ENCODE results near the gene KATNAL2.
"Not testable (repeated sequence)": the region's sequence is repeated elsewhere in the genome, so short reads cannot be mapped to it uniquely, and the experiment has no call there.

KATNAL2 gene

GRCh38 chr18:46939998-46940571 lies 22.7 kb downstream of the KATNAL2 start:
- no peak for DNase-seq

- no peak for DNase-seq
Observed at GRCh38 chr18:46942646-46943045, 25.2 kb downstream of the KATNAL2 start.

- no peak for DNase-seq
Observed at GRCh38 chr18:46946656-46947282, 29.4 kb downstream of the KATNAL2 start.

- peak; percentile 54 for DNase-seq
Observed at GRCh38 chr18:46950064-46950656, 32.8 kb downstream of the KATNAL2 start.

GRCh38 chr18:46953195-46953594 lies 35.8 kb downstream of the KATNAL2 start:
- DNase-seq = no peak

GRCh38 chr18:46958209-46958608 lies 40.8 kb downstream of the KATNAL2 start:
- DNase-seq = no peak

GRCh38 chr18:46963656-46964578 lies 46.5 kb downstream of the KATNAL2 start:
- not testable (repeated sequence) for DNase-seq

GRCh38 chr18:46964579-46965293 lies 47.3 kb downstream of the KATNAL2 start:
- not testable (repeated sequence) for DNase-seq

- DNase-seq = not testable (repeated sequence)
Observed at GRCh38 chr18:46966266-46966665, 48.9 kb downstream of the KATNAL2 start.

- DNase-seq = not testable (repeated sequence)
Observed at GRCh38 chr18:46969551-46969950, 52.1 kb downstream of the KATNAL2 start.

GRCh38 chr18:47019870-47020269 lies 102.5 kb downstream of the KATNAL2 start:
- DNase-seq = not testable (repeated sequence)

GRCh38 chr18:47020757-47021156 lies 103.4 kb downstream of the KATNAL2 start:
- not testable (repeated sequence) for DNase-seq

- not testable (repeated sequence) for DNase-seq
Observed at GRCh38 chr18:47022821-47023220, 105.4 kb downstream of the KATNAL2 start.

GRCh38 chr18:47023769-47024465 lies 106.5 kb downstream of the KATNAL2 start:
- DNase-seq = not testable (repeated sequence)

GRCh38 chr18:47025557-47026174 lies 108.3 kb downstream of the KATNAL2 start:
- DNase-seq = not testable (repeated sequence)

- DNase-seq = not testable (repeated sequence)
Observed at GRCh38 chr18:47028738-47029137, 111.3 kb downstream of the KATNAL2 start.

GRCh38 chr18:47029684-47030353 lies 112.4 kb downstream of the KATNAL2 start:
- not testable (repeated sequence) for DNase-seq

- not testable (repeated sequence) for DNase-seq
Observed at GRCh38 chr18:47030887-47031286, 113.5 kb downstream of the KATNAL2 start.

- no peak for DNase-seq
Observed at GRCh38 chr18:47032945-47033344, 115.5 kb downstream of the KATNAL2 start.

- not testable (repeated sequence) for DNase-seq
Observed at GRCh38 chr18:47034591-47034990, 117.2 kb downstream of the KATNAL2 start.
